T-helper 17 cell (primary cell): ENCODE measurements around the gene IRAK2. TPM values are rescaled to one million over a fixed set of nuclear protein-coding genes. Genes with fewer than 3 reads are reported as not detected.
A peak's percentile ranks its signal among the peaks of the same experiment; 100 is the strongest.

Source experiments
- ATAC-seq: fragments of 150-1000 bp; cut with Tn5 transposase; 2 replicates; pipeline ENCODE4 v1.10.0; 2021; ENCODE audit warnings: mild to moderate bottlenecking, moderate library complexity
- DNase-seq, 3 donors: peaks; one replicate each; pipeline versions ENCODE4 v3.0.0 to v3.0.0-alpha.2; 2020 to 2021
- H3K9me3 ChIP-seq: one replicate; pipeline ENCODE4 v1.7.0; 2013; ENCODE audit warnings: low read length, mild to moderate bottlenecking; ENCODE audit not compliant: control insufficient read depth, poor library complexity, severe bottlenecking
- H3K27ac Mint-ChIP-seq: one replicate; pipeline ENCODE4 v1.8.0; 2022; ENCODE audit warnings: mild to moderate bottlenecking, moderate library complexity, mixed read lengths
- H3K27me3 Mint-ChIP-seq: one replicate; pipeline ENCODE4 v1.8.0; 2022; ENCODE audit warnings: mixed read lengths
- H3K36me3 Mint-ChIP-seq: one replicate; pipeline ENCODE4 v1.8.0; 2022; ENCODE audit warnings: low read depth, mixed read lengths
- H3K4me1 Mint-ChIP-seq: one replicate; pipeline ENCODE4 v1.8.0; 2022; ENCODE audit warnings: mild to moderate bottlenecking, mixed read lengths
- H3K4me3 Mint-ChIP-seq: one replicate; pipeline ENCODE4 v1.8.0; 2022; ENCODE audit warnings: mild to moderate bottlenecking, moderate library complexity, mixed read lengths
- total RNA-seq, 4 donors: library from RNA in 2 of 4; stranded (reverse) in 2 of 4; gene quantifications; one replicate each; pipeline ENCODE4 v1.2.3 and lab custom pipeline; 2022 to 2026

The IRAK2 gene
- total RNA-seq, 2 donors from 2014 or later: 4.6 to 5.0 TPM

DNA sequence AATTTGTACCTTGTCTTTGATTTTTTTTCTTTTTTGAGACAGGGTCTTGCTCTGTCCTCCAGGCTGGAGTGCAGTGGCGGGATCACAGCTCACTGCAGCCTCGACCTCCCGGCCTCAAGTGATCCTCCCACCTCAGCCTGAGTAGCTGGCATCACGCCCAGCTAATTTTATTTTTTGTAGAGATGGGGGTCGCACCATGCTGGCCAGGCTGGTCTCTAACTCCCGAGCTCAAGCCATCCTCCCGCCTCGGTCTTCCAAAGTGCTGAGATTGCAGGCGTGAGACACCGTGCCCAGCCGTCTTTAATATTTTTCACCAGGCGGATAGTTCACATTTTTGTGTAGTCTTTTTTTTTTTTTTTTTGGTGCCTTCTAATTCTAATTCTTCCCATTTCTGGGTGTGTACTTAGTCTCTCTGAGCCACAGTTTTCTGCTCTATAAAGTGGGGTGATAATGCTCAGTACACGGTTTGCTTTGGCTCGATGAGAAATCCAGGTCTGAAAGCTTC, 83.0 kb downstream of the IRAK2 start:
- H3K4me3 Mint-ChIP-seq: peak overlapping the region; percentile 98
- no peaks in the 10 kb centered on the region for H3K27me3 Mint-ChIP-seq
- peaks cover 5% of the 10 kb centered on the region for H3K36me3 Mint-ChIP-seq
- DNase-seq: no peak
- peaks cover 38% of the 10 kb centered on the region for H3K4me1 Mint-ChIP-seq
- ATAC-seq: no peak
- peak overlapping the region; percentile 96 for H3K27ac Mint-ChIP-seq
- no peaks in the 10 kb centered on the region for H3K9me3 ChIP-seq

DNA sequence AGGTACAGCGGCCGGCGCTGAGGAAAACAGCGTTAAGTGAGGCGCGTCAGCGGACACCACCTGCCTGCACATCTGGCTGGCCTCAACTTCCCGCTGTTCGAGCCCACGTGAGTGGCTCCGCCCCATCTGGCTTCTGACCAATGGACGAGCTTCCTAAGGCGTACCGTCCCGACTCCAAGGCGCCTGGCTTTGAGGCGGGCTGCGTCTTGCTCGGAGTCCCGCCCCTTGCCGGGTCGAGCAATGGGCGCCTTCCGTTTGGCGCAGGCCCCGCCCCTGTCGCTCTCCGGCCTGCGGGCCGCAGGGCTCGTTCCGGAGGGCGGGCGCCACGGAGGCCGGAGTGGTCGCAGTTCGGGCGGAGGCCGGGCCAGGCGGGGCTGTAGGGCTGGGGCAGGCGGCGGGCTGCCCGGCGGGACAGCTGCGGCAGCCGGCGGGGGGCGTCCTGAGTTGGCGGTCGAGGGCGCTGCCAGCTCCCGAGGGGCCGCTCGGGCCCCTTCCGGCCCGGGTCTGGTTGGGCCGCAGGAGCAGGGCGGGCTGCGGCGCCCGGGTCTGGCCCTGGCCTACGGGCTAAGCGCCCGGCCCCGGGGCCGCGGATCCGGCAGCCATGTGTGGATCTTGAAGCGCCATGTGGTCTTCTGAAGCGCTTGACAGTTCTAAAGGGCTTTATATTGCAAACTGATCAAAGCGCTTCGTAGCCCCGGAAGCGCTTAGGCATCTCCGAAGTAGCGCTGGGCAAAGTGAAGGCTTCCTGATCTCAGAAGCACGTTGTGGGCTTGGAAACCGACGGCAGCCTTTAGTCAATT, 83.7 kb downstream of the IRAK2 start, which contains the start of gene TATDN2:
Gene TATDN2, plus strand, starts transcription at position 276 of the 800 bp plus-strand sequence. CDS start 742 bp downstream, outside the sequence.
- ATAC-seq (peak; percentile 95), DNase-seq (peak; percentile 84 to 90 (median 88))
- Mint-ChIP-seq H3K4me1 (peaks cover 36% of the 10 kb centered on the region), H3K36me3 (peaks cover 5% of the 10 kb centered on the region), H3K27ac (peak within 1 kb of the TSS; percentile 96), H3K27me3 (no peaks in the 10 kb centered on the region), H3K4me3 (peak within 1 kb of the TSS; percentile 98)
- no peaks in the 10 kb centered on the region for H3K9me3 ChIP-seq

DNA sequence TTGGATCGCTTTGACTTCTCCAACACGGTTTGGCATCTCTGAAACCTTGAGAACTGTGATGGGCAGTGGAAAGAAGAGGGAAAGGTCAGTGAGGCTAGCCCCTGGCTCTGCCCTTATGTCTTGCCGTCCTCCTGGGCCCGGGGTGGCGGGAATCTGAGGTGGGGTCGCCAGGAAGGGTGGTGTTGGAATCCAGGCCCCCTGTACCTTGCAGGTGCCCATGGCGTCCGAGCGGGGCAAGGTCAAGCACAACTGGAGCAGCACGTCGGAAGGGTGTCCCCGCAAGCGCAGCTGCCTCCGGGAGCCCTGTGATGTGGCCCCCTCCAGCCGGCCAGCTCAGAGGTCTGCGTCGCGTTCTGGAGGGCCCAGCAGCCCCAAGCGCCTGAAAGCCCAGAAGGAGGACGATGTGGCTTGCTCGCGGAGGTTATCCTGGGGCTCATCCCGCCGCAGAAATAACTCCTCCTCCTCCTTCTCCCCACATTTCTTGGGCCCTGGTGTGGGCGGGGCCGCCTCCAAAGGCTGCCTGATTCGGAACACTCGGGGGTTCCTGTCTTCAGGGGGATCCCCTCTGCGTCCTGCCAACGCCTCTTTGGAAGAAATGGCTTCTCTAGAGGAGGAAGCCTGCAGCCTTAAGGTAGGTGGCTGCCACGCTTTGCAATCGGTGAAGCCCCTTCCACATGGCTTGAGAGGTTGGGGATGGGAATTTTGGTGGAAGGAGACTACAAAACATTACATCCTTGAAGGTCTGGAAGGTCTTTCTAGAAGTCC, 84.4 kb downstream of the IRAK2 start:
- H3K27ac Mint-ChIP-seq: peak overlapping the region; percentile 96
- DNase-seq (peak; percentile 24 to 61 (median 53)), ATAC-seq (peak; percentile 24)
- peak overlapping the region; percentile 98 for H3K4me3 Mint-ChIP-seq
- H3K36me3 Mint-ChIP-seq: peaks cover 7% of the 10 kb centered on the region
- H3K9me3 ChIP-seq: no peaks in the 10 kb centered on the region
- peaks cover 39% of the 10 kb centered on the region for H3K4me1 Mint-ChIP-seq
- H3K27me3 Mint-ChIP-seq: no peaks in the 10 kb centered on the region

DNA sequence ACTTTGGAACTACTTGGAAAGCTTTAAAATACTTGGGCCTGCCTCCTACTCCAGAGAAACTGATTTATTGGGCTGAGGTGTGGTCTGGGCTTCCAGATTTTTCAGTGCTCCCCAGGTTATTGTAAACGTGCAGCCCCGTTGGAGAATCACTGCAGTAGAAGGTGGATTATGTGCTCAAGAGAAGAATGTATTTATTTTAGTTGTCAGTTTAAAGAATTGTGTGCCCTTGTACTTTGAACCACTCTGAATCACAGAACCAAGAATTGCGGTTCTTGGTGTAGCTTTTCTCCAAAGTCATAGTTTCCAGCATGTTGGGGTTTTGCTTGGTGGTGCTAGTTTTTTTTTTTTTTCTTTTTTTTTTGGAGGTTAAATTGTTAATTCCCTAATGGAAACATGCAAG, 85.1 kb downstream of the IRAK2 start:
- H3K4me3 Mint-ChIP-seq: peak overlapping the region; percentile 98
- no peaks in the 10 kb centered on the region for H3K9me3 ChIP-seq
- ATAC-seq (no peak), DNase-seq (no peak)
- no peaks in the 10 kb centered on the region for H3K27me3 Mint-ChIP-seq
- peaks cover 45% of the 10 kb centered on the region for H3K4me1 Mint-ChIP-seq
- peak overlapping the region; percentile 96 for H3K27ac Mint-ChIP-seq
- peaks cover 7% of the 10 kb centered on the region for H3K36me3 Mint-ChIP-seq

DNA sequence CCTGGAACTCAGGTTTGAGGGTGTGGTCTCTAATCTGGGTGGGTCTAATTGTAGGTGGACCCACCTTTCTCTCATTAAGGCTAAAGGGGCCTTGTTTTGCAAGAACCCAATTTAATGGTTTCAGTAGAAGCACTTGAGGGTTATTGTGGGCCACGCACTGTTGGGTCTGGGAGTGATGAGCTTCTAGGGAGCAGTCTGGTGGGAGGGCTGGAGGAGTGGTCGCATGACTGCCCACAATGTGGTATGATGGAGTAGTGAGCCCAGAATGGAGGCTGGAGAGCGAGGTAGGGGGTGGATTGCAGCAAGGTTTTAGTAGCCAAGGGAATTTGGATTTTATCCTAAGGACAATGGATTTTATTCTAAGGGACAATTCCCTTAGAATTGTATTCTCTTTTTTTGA, 86.3 kb downstream of the IRAK2 start:
- no peak for ATAC-seq

DNA sequence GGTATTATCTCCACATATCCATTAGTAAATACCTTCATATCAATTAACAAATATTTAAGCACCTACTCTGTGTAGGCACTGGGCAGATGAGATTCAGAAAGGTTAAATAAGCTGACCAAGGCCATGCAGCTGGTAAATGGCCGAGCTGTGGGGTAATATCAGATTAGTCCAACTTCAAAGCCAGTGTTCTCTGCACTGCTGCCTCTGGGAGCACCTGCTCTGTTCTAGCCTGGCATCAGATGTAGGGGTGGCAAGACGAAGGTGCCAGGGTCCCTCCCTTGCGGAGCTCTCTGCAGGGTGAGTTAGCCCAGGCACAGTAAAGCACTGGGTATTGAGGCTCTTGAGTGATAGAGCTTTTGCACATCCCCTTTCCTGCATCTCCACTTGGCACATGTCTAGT, 89.0 kb downstream of the IRAK2 start:
- DNase-seq (no peak), ATAC-seq (no peak)
- H3K27ac Mint-ChIP-seq: peak overlapping the region; percentile 85
- H3K36me3 Mint-ChIP-seq: peaks cover 10% of the 10 kb centered on the region
- no peaks in the 10 kb centered on the region for H3K27me3 Mint-ChIP-seq
- no peaks in the 10 kb centered on the region for H3K9me3 ChIP-seq
- peak overlapping the region; percentile 78 for H3K4me3 Mint-ChIP-seq
- peaks cover 51% of the 10 kb centered on the region for H3K4me1 Mint-ChIP-seq

More for the DNA sequence above, 86.3 kb downstream of the IRAK2 start:
- no peaks in the 10 kb centered on the region for H3K27me3 Mint-ChIP-seq
- peak overlapping the region; percentile 98 for H3K4me3 Mint-ChIP-seq
- H3K9me3 ChIP-seq: no peaks in the 10 kb centered on the region
- peaks cover 9% of the 10 kb centered on the region for H3K36me3 Mint-ChIP-seq
- peaks cover 45% of the 10 kb centered on the region for H3K4me1 Mint-ChIP-seq
- peak overlapping the region; percentile 96 for H3K27ac Mint-ChIP-seq
- DNase-seq: no peak

DNA sequence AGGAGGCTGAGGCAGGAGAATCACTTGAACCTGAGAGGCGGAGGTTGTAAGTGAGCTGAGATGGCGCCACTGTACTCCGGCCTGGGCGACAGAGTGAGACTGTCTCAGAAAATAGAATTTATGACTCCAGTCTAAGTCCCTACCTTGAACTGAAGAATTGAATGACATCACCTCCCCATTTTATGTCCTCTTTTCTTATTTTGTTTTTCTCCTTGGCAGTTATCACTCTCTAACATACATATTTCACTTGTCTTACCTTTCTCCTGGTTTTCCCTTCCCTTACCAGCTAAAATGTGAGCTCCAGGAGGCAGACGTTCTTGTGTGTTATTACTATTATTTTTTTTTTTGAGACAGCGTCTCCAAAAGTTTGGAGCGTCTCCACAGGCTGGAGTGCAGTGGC, 91.1 kb downstream of the IRAK2 start:
- H3K4me3 Mint-ChIP-seq: no peak overlapping the region
- H3K27ac Mint-ChIP-seq: peak overlapping the region; percentile 89
- no peaks in the 10 kb centered on the region for H3K27me3 Mint-ChIP-seq
- DNase-seq (no peak), ATAC-seq (no peak)
- peaks cover 50% of the 10 kb centered on the region for H3K4me1 Mint-ChIP-seq
- H3K36me3 Mint-ChIP-seq: peaks cover 10% of the 10 kb centered on the region
- H3K9me3 ChIP-seq: no peaks in the 10 kb centered on the region

DNA sequence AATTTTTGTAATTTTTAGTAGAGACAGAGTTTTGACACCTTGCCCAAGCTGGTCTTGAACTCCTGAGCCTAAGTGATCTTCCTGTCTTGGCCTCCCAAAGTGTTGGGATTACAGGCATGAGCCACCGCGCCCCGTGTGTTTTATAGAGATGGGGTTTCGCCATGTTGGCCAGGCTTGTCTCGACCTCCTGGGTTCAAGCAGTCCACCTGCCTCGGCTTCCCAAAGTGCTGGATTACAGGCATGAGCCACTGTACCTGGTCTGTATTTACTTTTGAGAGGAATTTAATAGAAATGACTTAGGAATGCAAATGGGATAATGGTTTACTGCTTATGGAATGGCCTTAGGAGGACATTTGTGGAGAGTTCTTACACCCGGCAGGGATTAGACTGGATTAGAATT, 94.3 kb downstream of the IRAK2 start:
- ATAC-seq (no peak), DNase-seq (no peak)
- Mint-ChIP-seq H3K27ac (peak overlapping the region; percentile 99), H3K4me1 (peaks cover 58% of the 10 kb centered on the region), H3K36me3 (peaks cover 16% of the 10 kb centered on the region), H3K27me3 (no peaks in the 10 kb centered on the region), H3K4me3 (no peak overlapping the region)
- no peaks in the 10 kb centered on the region for H3K9me3 ChIP-seq

DNA sequence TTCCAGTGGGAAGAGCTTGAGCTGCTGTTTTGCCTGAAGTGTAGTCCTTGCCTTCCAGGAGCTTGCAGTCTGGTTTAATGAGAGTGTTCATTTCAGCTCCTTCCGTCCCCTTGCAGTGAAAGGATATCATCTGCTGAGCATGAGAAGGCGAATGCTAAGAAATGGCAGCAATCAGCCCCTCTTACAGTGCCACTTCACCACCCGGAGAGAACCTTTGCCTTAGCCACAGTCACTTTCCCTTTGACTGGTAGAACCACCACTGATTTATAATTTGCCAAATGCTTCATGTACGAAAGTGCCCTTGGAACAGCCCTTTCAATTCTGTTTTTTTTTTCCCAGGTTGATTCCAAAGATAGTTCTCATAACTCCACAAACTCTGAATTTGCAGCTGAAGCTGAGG, 95.1 kb downstream of the IRAK2 start:
- Mint-ChIP-seq H3K36me3 (peaks cover 16% of the 10 kb centered on the region), H3K27ac (peak overlapping the region; percentile 99)

DNA sequence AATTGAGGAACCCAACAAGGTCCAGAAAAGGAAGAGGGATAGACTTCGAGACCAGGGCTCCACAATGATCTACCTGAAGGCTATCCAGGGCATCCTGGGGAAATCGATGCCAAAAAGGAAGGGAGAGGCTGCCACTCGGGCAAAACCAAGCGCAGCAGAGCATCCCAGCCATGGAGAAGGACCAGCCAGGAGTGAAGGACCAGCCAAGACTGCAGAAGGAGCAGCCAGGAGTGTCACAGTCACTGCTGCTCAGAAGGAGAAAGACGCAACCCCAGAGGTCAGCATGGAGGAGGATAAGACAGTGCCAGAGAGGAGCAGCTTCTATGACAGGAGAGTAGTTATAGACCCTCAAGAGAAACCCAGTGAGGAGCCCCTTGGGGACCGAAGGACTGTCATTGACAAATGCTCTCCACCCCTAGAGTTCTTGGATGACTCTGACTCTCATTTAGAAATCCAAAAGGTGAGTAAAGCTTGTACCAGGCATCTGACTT, 95.5 kb downstream of the IRAK2 start:
- Mint-ChIP-seq H3K4me3 (peak overlapping the region; percentile 3), H3K27me3 (no peaks in the 10 kb centered on the region), H3K27ac (peak overlapping the region; percentile 99), H3K4me1 (peaks cover 54% of the 10 kb centered on the region), H3K36me3 (peaks cover 16% of the 10 kb centered on the region)
- ATAC-seq: no peak
- DNase-seq: no peak
- H3K9me3 ChIP-seq: no peaks in the 10 kb centered on the region

More for the DNA sequence above, 95.1 kb downstream of the IRAK2 start:
- Mint-ChIP-seq H3K27me3 (no peaks in the 10 kb centered on the region), H3K4me1 (peaks cover 54% of the 10 kb centered on the region), H3K4me3 (peak overlapping the region; percentile 3)
- ATAC-seq (no peak), DNase-seq (no peak)
- no peaks in the 10 kb centered on the region for H3K9me3 ChIP-seq

DNA sequence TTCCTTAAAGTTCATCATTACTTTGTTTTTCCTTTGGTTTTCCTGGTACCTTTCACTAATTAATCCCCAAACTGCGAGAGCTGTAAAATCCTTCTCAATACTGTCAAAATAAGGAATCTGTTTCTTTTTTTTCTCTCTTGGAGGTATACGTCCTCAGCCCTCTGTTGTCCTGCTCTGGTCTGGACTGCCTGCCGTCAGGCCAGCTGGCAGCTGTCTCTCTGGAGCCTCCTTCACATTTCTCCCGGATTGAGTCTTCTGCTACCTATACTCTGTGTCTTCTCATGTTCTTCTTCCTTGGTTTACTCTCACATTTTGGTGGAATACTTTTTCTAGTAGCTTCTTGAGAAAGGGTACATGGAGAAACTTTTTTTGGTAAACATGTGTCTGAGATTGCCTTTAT, 97.3 kb downstream of the IRAK2 start:
- H3K9me3 ChIP-seq: no peaks in the 10 kb centered on the region
- DNase-seq: no peak
- no peak for ATAC-seq
- Mint-ChIP-seq H3K36me3 (peaks cover 10% of the 10 kb centered on the region), H3K27ac (peak overlapping the region; percentile 99), H3K27me3 (no peaks in the 10 kb centered on the region), H3K4me1 (peaks cover 57% of the 10 kb centered on the region), H3K4me3 (peak overlapping the region; percentile 47)

DNA sequence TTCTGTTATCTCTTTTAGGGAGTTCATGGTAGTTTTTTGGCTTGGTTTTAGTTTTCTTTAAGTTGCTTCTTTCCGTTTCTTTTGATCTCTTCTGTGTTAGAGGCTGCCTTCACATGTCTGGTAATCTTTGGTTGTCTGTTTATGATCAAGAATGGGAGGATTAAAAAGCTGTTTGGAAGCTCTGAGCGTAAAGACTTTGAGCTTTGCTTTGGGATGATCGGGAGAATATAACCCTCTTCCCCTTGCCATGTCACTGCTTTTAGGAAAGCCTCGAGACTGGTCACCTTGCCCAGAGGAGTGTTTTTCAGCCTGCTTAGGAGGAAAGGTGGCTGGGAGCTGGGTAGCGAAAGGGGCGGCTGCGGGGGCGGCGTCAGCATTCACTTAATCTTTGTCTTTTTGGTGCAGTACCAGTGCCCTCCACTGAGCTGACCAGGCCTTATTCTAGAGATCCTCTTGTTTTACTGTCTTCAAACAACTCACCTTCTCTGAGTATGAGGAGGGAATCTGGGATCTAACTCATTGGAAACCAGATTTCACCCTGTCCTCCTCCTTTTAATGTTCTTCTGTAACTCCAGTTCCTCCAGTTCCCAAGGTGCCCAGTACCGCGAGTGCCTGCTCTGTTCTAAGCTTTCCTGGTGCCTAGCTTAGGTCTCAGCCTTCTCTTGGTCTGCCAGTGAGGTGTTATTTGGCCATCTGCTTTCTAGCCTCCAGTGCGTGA, 99.1 kb downstream of the IRAK2 start:
- Mint-ChIP-seq H3K4me3 (peak overlapping the region; percentile 90), H3K27ac (peak overlapping the region; percentile 99), H3K27me3 (no peaks in the 10 kb centered on the region), H3K36me3 (peaks cover 12% of the 10 kb centered on the region), H3K4me1 (peaks cover 57% of the 10 kb centered on the region)
- H3K9me3 ChIP-seq: no peaks in the 10 kb centered on the region
- ATAC-seq (peak; percentile 96), DNase-seq (peak; percentile 42 to 51 (median 42))
